Heart left ventricle (tissue), 16 donors: ENCODE measurements around the gene KLHL22. TPM values are rescaled to one million over a fixed set of nuclear protein-coding genes. Genes with fewer than 3 reads are reported as not detected.

Experiments
- ATAC-seq, 4 donors: fragments of 200-7000 bp; cut with Tn5 transposase; one replicate each; pipeline ENCODE4 v1.9.1; 2020 to 2022; ENCODE audit warnings: moderate library complexity in 4 of 4, mild to moderate bottlenecking in 3 of 4, moderate number of reproducible peaks in 1 of 4
- DNase-seq, 5 donors: peaks; one replicate each; pipeline ENCODE4 v3.0.0-alpha.2; 2020
- H3K27ac ChIP-seq, 12 donors: fragments of 200-600 bp; sonication (generic) in 4 of 12; one replicate each; pipeline versions ENCODE4 v1.5.0 to v1.8.0; 2016 to 2022; ENCODE audit warnings: mild to moderate bottlenecking in 2 of 12
- H3K27me3 ChIP-seq, 9 donors: fragments of 200-600 bp; sonication (generic) in 2 of 9; one replicate each; pipeline versions ENCODE4 v1.5.1 to v1.8.0; 2016 to 2022; ENCODE audit warnings: mild to moderate bottlenecking in 3 of 9
- H3K36me3 ChIP-seq, 9 donors: fragments of 200-600 bp; sonication (generic) in 2 of 9; one replicate each; pipeline versions ENCODE4 v1.5.0 to v1.8.0; 2018 to 2022; ENCODE audit warnings: mild to moderate bottlenecking in 2 of 9
- H3K4me1 ChIP-seq, 12 donors: fragments of 200-600 bp; sonication (generic) in 4 of 12; one replicate each; pipeline versions ENCODE4 v1.5.0 to v1.8.0; 2016 to 2022; ENCODE audit warnings: mild to moderate bottlenecking in 3 of 12
- H3K4me3 ChIP-seq, 12 donors: fragments of 200-600 bp; sonication (generic) in 4 of 12; one replicate each; pipeline versions ENCODE4 v1.5.0 to v1.8.0; 2017 to 2022; ENCODE audit warnings: mild to moderate bottlenecking in 9 of 12, moderate library complexity in 4 of 12
- H3K9me3 ChIP-seq, 12 donors: fragments of 200-600 bp; sonication (generic) in 4 of 12; one replicate each; pipeline versions ENCODE4 v1.5.0 to v1.8.0; 2016 to 2022; ENCODE audit warnings: mild to moderate bottlenecking in 1 of 12
- CTCF ChIP-seq, 12 donors: fragments of 200-600 bp; sonication (generic) in 4 of 12; IDR thresholded peaks; one replicate each; pipeline versions ENCODE4 v1.5.0 to v1.8.0; 2018 to 2022; ENCODE audit warnings: antibody characterized with exemption in 12 of 12, mild to moderate bottlenecking in 5 of 12
- POLR2A ChIP-seq, 2 donors: fragments of 450-650 bp; IDR thresholded peaks; one replicate each; pipeline ENCODE4 v1.6.1; 2017; ENCODE audit warnings: antibody characterized with exemption in 2 of 2, mild to moderate bottlenecking in 2 of 2, moderate library complexity in 2 of 2
- WGBS, 4 donors: extraction: QIAGEN DNeasy Blood & Tissue Kit in 2 of 4; methylation state at CpG; one replicate each; pipeline versions ENCODE4 v1.1.5 to v1.1.7; 2013 to 2018; 5-methylcytosine and 5-hydroxymethylcytosine counted together
- intact Hi-C, 10 donors: fragments of 100-400 bp; cut with DNase I; formaldehyde crosslinking; loops; one replicate each; pipeline versions ENCODE4 v1.11.1 to v1.14.2; 2022
- polyA plus RNA-seq, 2 donors: library from polyadenylated mRNA; stranded (reverse); fragments of 200-250 nt; gene quantifications; one replicate each; pipeline ENCODE4 v1.2.3, GENCODE V29; 2013
- total RNA-seq, 9 donors: library from RNA; depleted of rRNA in 2 of 9; stranded (reverse); fragments of >200 nt in 2 of 9; fragmentation: NEBNext Ultra II Directional in 3 of 9; extraction: Animal tissue kit (Norgen Biotek cat#: 25700) in 3 of 9; gene quantifications; one replicate each; pipeline versions ENCODE4 v1.1.0 to v1.2.4, GENCODE V29; 2016 to 2023
- donor health status: ischemic (EF 13 %, LVEDD 7.1; RV severe dilation, severe dysfunction).
- donor health status: healthy with polysubstance abuse.
- donor health status: DM: no; HTN: yes; CAD: no.
- donor health status: DM: no; HTN: no; CAD: no.
- donor health status: ischemic (EF 25% LVEDD 6.9; RV normal size, moderate dysfunction).
- donor health status: ischemic (EF 25% LVEDD 5.7; RV mildly dilated, moderate dysfunction).
- donor health status: healthy.
- donor health status: DM: yes; HTN: yes; CAD: no.
- donor health status: ischemic (EF 35%, LVEDD 5.7; RV mildly dilated, moderate dysfunction).
- donor health status: nonischemic (EF 11% LVEDD 7.7; RV severe dilation, severe dysfunction).
- donor health status: DM: yes; HTN: yes; CAD: no.
- donor health status: PGD.
- donor health status: ischemic (EF 29% LVEDD 5.4; RV normal size, mild dysfunction).
- donor health status: nonischemic (EF 23%, LVEDD 6.1; RV moderate dilation, normal function).

The KLHL22 gene
- total and polyA plus RNA-seq, 11 donors: 10.2 to 23.6 (median 16.8) TPM

GRCh38 chr22:20490941-20491307 lies 4.7 kb downstream of the KLHL22 start:
- Histone ChIP-seq H3K9me3 (no peaks in the 10 kb centered on the region), H3K4me1 (peaks cover 0 to 40% (median 12%) of the 10 kb centered on the region in 12 donors), H3K27ac (no peak overlapping the region), H3K27me3 (no peaks in the 10 kb centered on the region), H3K36me3 (peaks cover 0 to 19% (median 4%) of the 10 kb centered on the region in 9 donors), H3K4me3 (no peak overlapping the region)
- TF ChIP-seq CTCF (IDR thresholded peaks at IDR 0.05) (no peak), POLR2A (IDR thresholded peaks at IDR 0.05) (no peak)
- DNase-seq: no peak
- intact Hi-C loops: loop anchor here in 1 of 10 donors (5.0 kb wide), 1 partner anchor 69 kb away; no protein-coding TSS in a partner anchor
- WGBS, 4 donors: 93 to 100% (median 98%) methylated on average over 1 of the region's 1 CpG
- no peak for ATAC-seq

GRCh38 chr22:20490183-20490940 lies 5.2 kb downstream of the KLHL22 start:
- H3K9me3 ChIP-seq: no peaks in the 10 kb centered on the region
- H3K4me1 ChIP-seq: peaks cover 0 to 40% (median 12%) of the 10 kb centered on the region in 12 donors
- ATAC-seq (no peak), DNase-seq (no peak)
- no peaks in the 10 kb centered on the region for H3K27me3 ChIP-seq
- H3K27ac ChIP-seq: no peak overlapping the region
- 91 to 98% (median 91%) methylated on average over 5 to 6 of the region's 6 CpGs for WGBS, 4 donors
- intact Hi-C loops: loop anchor here in 1 of 10 donors (5.0 kb wide), 1 partner anchor 68 kb away; no protein-coding TSS in a partner anchor
- no peak overlapping the region for H3K4me3 ChIP-seq
- no peak for TF ChIP-seq CTCF (IDR thresholded peaks at IDR 0.05)
- TF ChIP-seq POLR2A (IDR thresholded peaks at IDR 0.05): no peak
- H3K36me3 ChIP-seq: peaks cover 0 to 19% (median 4%) of the 10 kb centered on the region in 9 donors

- ATAC-seq: no peak
- intact Hi-C loops: no loop called here
- no peak for TF ChIP-seq POLR2A (IDR thresholded peaks at IDR 0.05)
- no peak for TF ChIP-seq CTCF (IDR thresholded peaks at IDR 0.05)
- Histone ChIP-seq H3K27me3 (no peaks in the 10 kb centered on the region), H3K27ac (no peak overlapping the region), H3K4me3 (no peak overlapping the region), H3K4me1 (peaks cover 0 to 28% (median 4%) of the 10 kb centered on the region in 12 donors), H3K9me3 (no peaks in the 10 kb centered on the region), H3K36me3 (peaks cover 0 to 19% (median 4%) of the 10 kb centered on the region in 9 donors)
- WGBS, 4 donors: 83 to 86% (median 84%) methylated on average over 11 of the region's 11 CpGs
- no peak for DNase-seq
Observed at GRCh38 chr22:20488946-20489345, 6.6 kb downstream of the KLHL22 start.

GRCh38 chr22:20487715-20488114 lies 7.9 kb downstream of the KLHL22 start:
- peaks cover 0 to 24% (median 2%) of the 10 kb centered on the region in 12 donors for H3K4me1 ChIP-seq
- no peak overlapping the region for H3K27ac ChIP-seq
- intact Hi-C loops: no loop called here
- no peak overlapping the region for H3K4me3 ChIP-seq
- no peaks in the 10 kb centered on the region for H3K9me3 ChIP-seq
- TF ChIP-seq POLR2A (IDR thresholded peaks at IDR 0.05) (no peak), CTCF (IDR thresholded peaks at IDR 0.05) (no peak)
- H3K27me3 ChIP-seq: no peaks in the 10 kb centered on the region
- peaks cover 0 to 28% (median 4%) of the 10 kb centered on the region in 9 donors for H3K36me3 ChIP-seq
- 94 to 100% (median 96%) methylated on average over 2 of the region's 2 CpGs for WGBS, 4 donors
- DNase-seq (no peak), ATAC-seq (no peak)
